ENCODE measurements around the gene KRTAP3-2.

- TF ChIP-seq, protein P1, sequence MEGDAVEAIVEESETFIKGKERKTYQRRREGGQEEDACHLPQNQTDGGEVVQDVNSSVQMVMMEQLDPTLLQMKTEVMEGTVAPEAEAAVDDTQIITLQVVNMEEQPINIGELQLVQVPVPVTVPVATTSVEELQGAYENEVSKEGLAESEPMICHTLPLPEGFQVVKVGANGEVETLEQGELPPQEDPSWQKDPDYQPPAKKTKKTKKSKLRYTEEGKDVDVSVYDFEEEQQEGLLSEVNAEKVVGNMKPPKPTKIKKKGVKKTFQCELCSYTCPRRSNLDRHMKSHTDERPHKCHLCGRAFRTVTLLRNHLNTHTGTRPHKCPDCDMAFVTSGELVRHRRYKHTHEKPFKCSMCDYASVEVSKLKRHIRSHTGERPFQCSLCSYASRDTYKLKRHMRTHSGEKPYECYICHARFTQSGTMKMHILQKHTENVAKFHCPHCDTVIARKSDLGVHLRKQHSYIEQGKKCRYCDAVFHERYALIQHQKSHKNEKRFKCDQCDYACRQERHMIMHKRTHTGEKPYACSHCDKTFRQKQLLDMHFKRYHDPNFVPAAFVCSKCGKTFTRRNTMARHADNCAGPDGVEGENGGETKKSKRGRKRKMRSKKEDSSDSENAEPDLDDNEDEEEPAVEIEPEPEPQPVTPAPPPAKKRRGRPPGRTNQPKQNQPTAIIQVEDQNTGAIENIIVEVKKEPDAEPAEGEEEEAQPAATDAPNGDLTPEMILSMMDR (IDR thresholded peaks at IDR 0.05; ENCODE audit: low read length) = no peak
- TF ChIP-seq EZH2phosphoT487 (IDR thresholded peaks at IDR 0.05; ENCODE audit: low read length) (no peak), EZH2 (optimal IDR thresholded peaks at IDR 0.05; ENCODE audit: low read depth, low read length) (no peak)
These were observed 50.3 kb downstream of the KRTAP3-2 start for GRCh38 chr17:40949418-40949817.
